GM23338 (cell line): ENCODE results near the gene ABCA6. TPM values are rescaled to one million over a fixed set of nuclear protein-coding genes. Genes with fewer than 3 reads are reported as not detected.

Experiments used
- ATAC-seq: fragments of 200-7000 bp; cut with Tn5 transposase; 3 replicates; pipeline ENCODE4 v1.9.1; 2020
- DNase-seq: peaks from one replicate; pipeline ENCODE4 v3.0.0-alpha.2; 2015; ENCODE audit warnings: low spot score
- H2AFZ ChIP-seq: fragments of 200-600 bp; sonication (generic); 2 replicates; pipeline ENCODE4 v1.8.0; 2016; ENCODE audit warnings: antibody characterized with exemption, mild to moderate bottlenecking, moderate library complexity
- H3F3A ChIP-seq: fragments of 200-600 bp; sonication (generic); replicated peaks from 2 replicates; pipeline ENCODE4 v1.8.0; 2017; ENCODE audit warnings: antibody characterized with exemption, mixed run types, low read depth
- H3K27ac ChIP-seq: fragments of 200-600 bp; sonication (generic); 2 replicates; pipeline ENCODE4 v1.6.1; 2016; ENCODE audit warnings: low read depth
- H3K27me3 ChIP-seq: fragments of 200-600 bp; sonication (generic); 2 replicates; pipeline ENCODE4 v1.8.0; 2016; ENCODE audit warnings: mild to moderate bottlenecking, mixed run types, moderate library complexity; ENCODE audit not compliant: insufficient read depth
- H3K36me3 ChIP-seq: fragments of 200-600 bp; sonication (generic); 2 replicates; pipeline ENCODE4 v1.8.0; 2016; ENCODE audit warnings: mild to moderate bottlenecking; ENCODE audit not compliant: insufficient read depth
- H3K4me1 ChIP-seq: fragments of 200-600 bp; sonication (generic); 2 replicates; pipeline ENCODE4 v1.8.0; 2016; ENCODE audit warnings: mild to moderate bottlenecking, moderate library complexity; ENCODE audit not compliant: insufficient read depth
- H3K4me2 ChIP-seq: fragments of 200-600 bp; sonication (generic); 2 replicates; pipeline ENCODE4 v1.7.1; 2017; ENCODE audit warnings: mixed run types
- H3K4me3 ChIP-seq: fragments of 200-600 bp; sonication (generic); 2 replicates; pipeline ENCODE4 v1.6.1; 2016; ENCODE audit warnings: mixed run types
- H3K79me2 ChIP-seq: fragments of 200-600 bp; sonication (generic); replicated peaks from 2 replicates; pipeline ENCODE4 v1.8.0; 2017; ENCODE audit warnings: mild to moderate bottlenecking; ENCODE audit not compliant: insufficient read depth
- H3K9me2 ChIP-seq: fragments of 200-600 bp; sonication (generic); 2 replicates; pipeline ENCODE4 v1.8.0; 2017; ENCODE audit not compliant: insufficient read depth
- H4K20me1 ChIP-seq: fragments of 200-600 bp; sonication (generic); replicated peaks from 2 replicates; pipeline ENCODE4 v1.8.0; 2017; ENCODE audit warnings: mild to moderate bottlenecking; ENCODE audit not compliant: insufficient read depth
- H3K27ac Mint-ChIP-seq: 2 replicates; pipeline ENCODE4 v1.8.0; 2020; ENCODE audit warnings: inconsistent platforms, mild to moderate bottlenecking, moderate library complexity, mixed read lengths
- H3K27me3 Mint-ChIP-seq: 3 replicates; pipeline ENCODE4 v1.8.0; 2022; ENCODE audit warnings: low read depth, mild to moderate bottlenecking, moderate library complexity, mixed read lengths, inconsistent platforms; ENCODE audit not compliant: insufficient read depth, poor library complexity
- H3K36me3 Mint-ChIP-seq: 3 replicates; pipeline ENCODE4 v1.8.0; 2021; ENCODE audit warnings: low read depth, mild to moderate bottlenecking, inconsistent platforms, moderate library complexity, mixed read lengths
- H3K4me1 Mint-ChIP-seq: 3 replicates; pipeline ENCODE4 v1.8.0; 2020; ENCODE audit warnings: mild to moderate bottlenecking, inconsistent platforms, mixed read lengths
- H3K4me3 Mint-ChIP-seq: 3 replicates; pipeline ENCODE4 v1.8.0; 2021; ENCODE audit warnings: moderate library complexity, mild to moderate bottlenecking, inconsistent platforms, mixed read lengths
- H3K9me3 Mint-ChIP-seq: 3 replicates; pipeline ENCODE4 v1.8.0; 2020; ENCODE audit warnings: moderate library complexity, mild to moderate bottlenecking, inconsistent platforms, mixed read lengths
- CREB1 ChIP-seq: fragments of 250-450 bp; sonication (Bioruptor Pico); IDR thresholded peaks from 2 replicates; pipeline ENCODE4 v1.5.0; 2020; ENCODE audit warnings: low read depth, mild to moderate bottlenecking, moderate library complexity
- CTCF ChIP-seq, 2 experiments: fragments of 200-600 bp in 1 of 2; sonication (generic) in 1 of 2; conservative IDR thresholded peaks; 2 replicates each; pipeline versions ENCODE4 v1.5.1 to v1.6.1; 2016 to 2017; ENCODE audit warnings: antibody characterized with exemption in 2 of 2, low read depth in 2 of 2, mild to moderate bottlenecking in 2 of 2, moderate library complexity in 1 of 2
- ETS1 ChIP-seq: IDR thresholded peaks from 2 replicates; pipeline ENCODE4 v1.6.1; 2016; ENCODE audit warnings: antibody characterized with exemption
- EZH2 ChIP-seq: fragments of 200-600 bp; sonication (generic); IDR thresholded peaks from one replicate; pipeline ENCODE4 v1.8.0; 2017; ENCODE audit warnings: antibody characterized with exemption, mild to moderate bottlenecking, low read depth; ENCODE audit not compliant: unreplicated experiment
- EZH2phosphoT487 ChIP-seq: fragments of 200-600 bp; sonication (generic); IDR thresholded peaks from one replicate; pipeline ENCODE4 v1.8.1; 2018; ENCODE audit warnings: antibody characterized with exemption; ENCODE audit not compliant: unreplicated experiment
- JUNB ChIP-seq: IDR thresholded peaks from one replicate; pipeline ENCODE4 v1.6.1; 2016; ENCODE audit warnings: antibody characterized with exemption; ENCODE audit not compliant: unreplicated experiment
- NANOG ChIP-seq: IDR thresholded peaks from 2 replicates; pipeline ENCODE4 v1.6.1; 2016; ENCODE audit warnings: antibody characterized with exemption, borderline replicate concordance
- POLR2AphosphoS5 ChIP-seq: IDR thresholded peaks from 2 replicates; pipeline ENCODE4 v1.6.1; 2016; ENCODE audit warnings: antibody characterized with exemption, low read depth
- REST ChIP-seq: IDR thresholded peaks from one replicate; pipeline ENCODE4 v1.6.1; 2018; ENCODE audit warnings: antibody characterized with exemption; ENCODE audit not compliant: unreplicated experiment
- STAT1 ChIP-seq: IDR thresholded peaks from one replicate; pipeline ENCODE4 v1.6.1; 2016; ENCODE audit warnings: antibody characterized with exemption; ENCODE audit not compliant: unreplicated experiment
- ZNF114 ChIP-seq: fragments of 250-450 bp; sonication (Bioruptor Pico); IDR thresholded peaks from 2 replicates; pipeline ENCODE4 v1.5.0; 2020; ENCODE audit warnings: mild to moderate bottlenecking, moderate library complexity
- ZNF331 ChIP-seq: fragments of 250-450 bp; sonication (Bioruptor Pico); IDR thresholded peaks from 2 replicates; pipeline ENCODE4 v1.5.0; 2020; ENCODE audit warnings: low read depth, mild to moderate bottlenecking, moderate library complexity
- ZNF462 ChIP-seq: fragments of 250-450 bp; sonication (Bioruptor Pico); IDR thresholded peaks from 2 replicates; pipeline ENCODE4 v1.5.0; 2020; ENCODE audit warnings: mild to moderate bottlenecking, moderate library complexity
- polyA plus RNA-seq: library from polyadenylated mRNA; unstranded; fragments of >200 nt; fragmentation: Nextera tagmentation; extraction: Ambion mirVana; gene quantifications from 2 replicates; pipeline ENCODE4 v1.2.1, GENCODE V29; 2016
- total RNA-seq: library from RNA; depleted of rRNA; stranded (reverse); fragments of >200 nt; shearing (Covaris generic); gene quantifications from 2 replicates; pipeline ENCODE4 v1.2.3, GENCODE V29; 2014

Gene ABCA6
- total and polyA plus RNA-seq, 2 experiments from 2014 or later = not detected

- no peaks in the 10 kb centered on the region for H4K20me1 ChIP-seq
- TF ChIP-seq REST = no peak
- TF ChIP-seq ZNF462 (CRISPR knock-in tag) = no peak
- TF ChIP-seq EZH2 = no peak
- TF ChIP-seq POLR2AphosphoS5 = no peak
- no peak for TF ChIP-seq EZH2phosphoT487
- TF ChIP-seq ETS1 = no peak
- TF ChIP-seq ZNF331 = no peak
- TF ChIP-seq JUNB = no peak
- TF ChIP-seq ZNF114 (CRISPR knock-in tag) = no peak
- no peak for TF ChIP-seq STAT1
- TF ChIP-seq CREB1 = no peak
- no peak for TF ChIP-seq NANOG
- TF ChIP-seq CTCF (conservative IDR thresholded peaks at IDR 0.05; ENCODE audit: low read depth in 2 of 2) = no peak
- no peak overlapping the region for H3K4me3 ChIP-seq
- H3K4me1 Mint-ChIP-seq = peaks cover 5% of the 10 kb centered on the region; the same call in 2 of the 3 replicates
- no peaks in the 10 kb centered on the region for H3F3A ChIP-seq
- no peaks in the 10 kb centered on the region for H3K79me2 ChIP-seq
- no peaks in the 10 kb centered on the region for H3K9me3 Mint-ChIP-seq
- no peak overlapping the region for H3K4me2 ChIP-seq
- no peak overlapping the region for H3K27ac ChIP-seq
- H3K27me3 Mint-ChIP-seq = no peaks in the 10 kb centered on the region
- 0 out of 2 replicates have a peak, but pooled peaks cover 3% of the 10 kb centered on the region for H3K9me2 ChIP-seq
- no peak overlapping the region for H3K4me3 Mint-ChIP-seq
- H3K36me3 Mint-ChIP-seq = no peaks in the 10 kb centered on the region
- H3K27me3 ChIP-seq = no peaks in the 10 kb centered on the region
- H3K4me1 ChIP-seq = no peaks in the 10 kb centered on the region
- H3K36me3 ChIP-seq = no peaks in the 10 kb centered on the region
- DNase-seq = no peak
- no peak for ATAC-seq
- no peak overlapping the region for H3K27ac Mint-ChIP-seq
- H2AFZ ChIP-seq = no peak overlapping the region
These were observed 85.4 kb downstream of the ABCA6 start for GRCh38 chr17:69056179-69056823.
